Astrocyte (in vitro differentiated cells and primary cell): ENCODE data around the gene FMN1. TPM values are rescaled to one million over a fixed set of nuclear protein-coding genes. Genes with fewer than 3 reads are reported as not detected.

Source experiments
- DNase-seq: peaks from one replicate; pipeline ENCODE4 v3.0.0-alpha.2; 2010; ENCODE audit warnings: low read depth
- FAIRE-seq: peaks from 2 replicates; lab custom pipeline; 2011; peaks lifted over from hg19 to GRCh38; lab: Jason Lieb, UNC
- H2AFZ ChIP-seq: 2 replicates; pipeline ENCODE4 v1.6.0; 2012; ENCODE audit warnings: low read depth, low read length, inconsistent platforms
- H3K27ac ChIP-seq: 2 replicates; pipeline ENCODE4 v1.5.1; 2011; ENCODE audit warnings: low read depth, low read length, inconsistent platforms
- H3K27me3 ChIP-seq: 2 replicates; pipeline ENCODE4 v1.6.0; 2011; ENCODE audit warnings: low read length, inconsistent platforms; ENCODE audit not compliant: insufficient read depth
- H3K36me3 ChIP-seq: 2 replicates; pipeline ENCODE4 v1.5.1; 2011; ENCODE audit warnings: low read length, inconsistent platforms; ENCODE audit not compliant: insufficient read depth
- H3K4me1 ChIP-seq: 2 replicates; pipeline ENCODE4 v1.5.1; 2011; ENCODE audit warnings: low read length, inconsistent platforms; ENCODE audit not compliant: insufficient read depth
- H3K4me2 ChIP-seq: 2 replicates; pipeline ENCODE4 v1.6.0; 2012; ENCODE audit warnings: low read length, inconsistent platforms
- H3K4me3 ChIP-seq: 2 replicates; pipeline ENCODE4 v1.5.1; 2011; ENCODE audit warnings: low read depth, mild to moderate bottlenecking, low read length, inconsistent platforms; ENCODE audit not compliant: insufficient read depth
- H3K79me2 ChIP-seq: 2 replicates; pipeline ENCODE4 v1.6.0; 2012; ENCODE audit warnings: mild to moderate bottlenecking, low read length, inconsistent platforms; ENCODE audit not compliant: insufficient read depth
- H3K9ac ChIP-seq: 2 replicates; pipeline ENCODE4 v1.6.0; 2012; ENCODE audit warnings: mild to moderate bottlenecking, low read length, inconsistent platforms
- H3K9me3 ChIP-seq: 2 replicates; pipeline ENCODE4 v1.5.1; 2012; ENCODE audit warnings: low read depth, mild to moderate bottlenecking, low read length, inconsistent platforms; ENCODE audit not compliant: insufficient read depth
- H4K20me1 ChIP-seq: 2 replicates; pipeline ENCODE4 v1.6.0; 2012; ENCODE audit warnings: low read length, inconsistent platforms; ENCODE audit not compliant: insufficient read depth
- H3K27ac Mint-ChIP-seq: one replicate; pipeline ENCODE4 v1.8.0; 2021; ENCODE audit warnings: mild to moderate bottlenecking, mixed read lengths; ENCODE audit not compliant: unreplicated experiment
- H3K27me3 Mint-ChIP-seq: one replicate; pipeline ENCODE4 v1.8.0; 2021; ENCODE audit warnings: low read depth, mixed read lengths; ENCODE audit not compliant: unreplicated experiment
- H3K36me3 Mint-ChIP-seq: one replicate; pipeline ENCODE4 v1.8.0; 2021; ENCODE audit warnings: low read depth, mixed read lengths; ENCODE audit not compliant: unreplicated experiment
- H3K4me1 Mint-ChIP-seq: one replicate; pipeline ENCODE4 v1.8.0; 2021; ENCODE audit warnings: low read depth, mixed read lengths; ENCODE audit not compliant: unreplicated experiment
- H3K4me3 Mint-ChIP-seq: one replicate; pipeline ENCODE4 v1.8.0; 2021; ENCODE audit warnings: mild to moderate bottlenecking, moderate library complexity, mixed read lengths; ENCODE audit not compliant: unreplicated experiment
- H3K9me3 Mint-ChIP-seq: one replicate; pipeline ENCODE4 v1.8.0; 2021; ENCODE audit warnings: mild to moderate bottlenecking, mixed read lengths; ENCODE audit not compliant: unreplicated experiment
- CTCF ChIP-seq: IDR thresholded peaks from 2 replicates; pipeline ENCODE4 v1.5.1; 2011; ENCODE audit warnings: low read depth, mild to moderate bottlenecking, inconsistent platforms, low read length, moderate library complexity; ENCODE audit not compliant: insufficient read depth
- EZH2 ChIP-seq: IDR thresholded peaks from 2 replicates; pipeline ENCODE4 v1.6.1; 2012; ENCODE audit warnings: mild to moderate bottlenecking, low read length, inconsistent platforms; ENCODE audit not compliant: insufficient read depth
- total RNA-seq: library from RNA; stranded (reverse); gene quantifications from 2 replicates; pipeline ENCODE4 v1.2.1, GENCODE V29; 2021

The FMN1 gene
- total RNA-seq, 1 donor from 2014 or later, result 5.3 TPM

- no peak overlapping the region for H3K4me3 ChIP-seq
Measured at GRCh38 chr15:32737304-32737703, 457.2 kb downstream of the FMN1 start.

GRCh38 chr15:32736701-32737061, 457.8 kb downstream of the FMN1 start:
- Histone ChIP-seq H2AFZ (no peak overlapping the region), H3K4me1 (peaks cover 4% of the 10 kb centered on the region), H3K4me2 (no peak overlapping the region), H3K27ac (no peak overlapping the region), H3K4me3 (no peak overlapping the region), H3K36me3 (peaks cover 25% of the 10 kb centered on the region), H3K27me3 (no peaks in the 10 kb centered on the region), H3K9me3 (no peaks in the 10 kb centered on the region), H3K9ac (no peak overlapping the region), H3K79me2 (peaks cover 5% of the 10 kb centered on the region), H4K20me1 (peaks cover 17% of the 10 kb centered on the region)
- no peak overlapping the region for H3K4me3 Mint-ChIP-seq
- peaks cover 5% of the 10 kb centered on the region for H3K9me3 Mint-ChIP-seq
- DNase-seq, result no peak
- no peak for FAIRE-seq
- H3K4me1 Mint-ChIP-seq, result peaks cover 2% of the 10 kb centered on the region
- H3K36me3 Mint-ChIP-seq, result peaks cover 5% of the 10 kb centered on the region
- H3K27ac Mint-ChIP-seq, result no peak overlapping the region
- no peak for TF ChIP-seq EZH2
- TF ChIP-seq CTCF, result no peak
- no peaks in the 10 kb centered on the region for H3K27me3 Mint-ChIP-seq

More at GRCh38 chr15:32737304-32737703, 457.2 kb downstream of the FMN1 start:
- Histone ChIP-seq H3K36me3 (peaks cover 19% of the 10 kb centered on the region), H2AFZ (no peak overlapping the region), H3K4me2 (no peak overlapping the region), H3K9me3 (no peaks in the 10 kb centered on the region), H4K20me1 (peaks cover 10% of the 10 kb centered on the region), H3K79me2 (no peaks in the 10 kb centered on the region), H3K9ac (no peak overlapping the region), H3K27me3 (no peaks in the 10 kb centered on the region), H3K27ac (no peak overlapping the region), H3K4me1 (peaks cover 4% of the 10 kb centered on the region)
- no peak for FAIRE-seq
- Mint-ChIP-seq H3K9me3 (peaks cover 5% of the 10 kb centered on the region), H3K27me3 (no peaks in the 10 kb centered on the region), H3K4me1 (peaks cover 2% of the 10 kb centered on the region), H3K27ac (no peak overlapping the region), H3K36me3 (peaks cover 5% of the 10 kb centered on the region), H3K4me3 (no peak overlapping the region)
- no peak for TF ChIP-seq CTCF
- TF ChIP-seq EZH2, result no peak
- DNase-seq, result no peak

- Histone ChIP-seq H3K27me3 (no peaks in the 10 kb centered on the region), H3K27ac (no peak overlapping the region), H3K9me3 (no peaks in the 10 kb centered on the region), H3K9ac (no peak overlapping the region), H3K4me1 (peaks cover 6% of the 10 kb centered on the region), H2AFZ (no peak overlapping the region), H3K79me2 (peaks cover 10% of the 10 kb centered on the region), H3K4me3 (no peak overlapping the region), H4K20me1 (peaks cover 21% of the 10 kb centered on the region), H3K4me2 (no peak overlapping the region), H3K36me3 (peaks cover 30% of the 10 kb centered on the region)
- TF ChIP-seq CTCF, result no peak
- Mint-ChIP-seq H3K36me3 (peaks cover 5% of the 10 kb centered on the region), H3K4me1 (peaks cover 2% of the 10 kb centered on the region), H3K4me3 (no peak overlapping the region), H3K9me3 (peaks cover 5% of the 10 kb centered on the region), H3K27ac (no peak overlapping the region), H3K27me3 (no peaks in the 10 kb centered on the region)
- FAIRE-seq (no peak), DNase-seq (no peak)
Measured at GRCh38 chr15:32735989-32736700, 458.4 kb downstream of the FMN1 start.
